ENCODE measurements around the gene TMEM131.

GRCh38 chr2:97985998-97986397 lies 9.8 kb downstream of the TMEM131 start:
- TF ChIP-seq, protein P1, sequence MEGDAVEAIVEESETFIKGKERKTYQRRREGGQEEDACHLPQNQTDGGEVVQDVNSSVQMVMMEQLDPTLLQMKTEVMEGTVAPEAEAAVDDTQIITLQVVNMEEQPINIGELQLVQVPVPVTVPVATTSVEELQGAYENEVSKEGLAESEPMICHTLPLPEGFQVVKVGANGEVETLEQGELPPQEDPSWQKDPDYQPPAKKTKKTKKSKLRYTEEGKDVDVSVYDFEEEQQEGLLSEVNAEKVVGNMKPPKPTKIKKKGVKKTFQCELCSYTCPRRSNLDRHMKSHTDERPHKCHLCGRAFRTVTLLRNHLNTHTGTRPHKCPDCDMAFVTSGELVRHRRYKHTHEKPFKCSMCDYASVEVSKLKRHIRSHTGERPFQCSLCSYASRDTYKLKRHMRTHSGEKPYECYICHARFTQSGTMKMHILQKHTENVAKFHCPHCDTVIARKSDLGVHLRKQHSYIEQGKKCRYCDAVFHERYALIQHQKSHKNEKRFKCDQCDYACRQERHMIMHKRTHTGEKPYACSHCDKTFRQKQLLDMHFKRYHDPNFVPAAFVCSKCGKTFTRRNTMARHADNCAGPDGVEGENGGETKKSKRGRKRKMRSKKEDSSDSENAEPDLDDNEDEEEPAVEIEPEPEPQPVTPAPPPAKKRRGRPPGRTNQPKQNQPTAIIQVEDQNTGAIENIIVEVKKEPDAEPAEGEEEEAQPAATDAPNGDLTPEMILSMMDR (IDR thresholded peaks at IDR 0.05): no peak
- TF ChIP-seq POLR2A (IDR thresholded peaks at IDR 0.05): no peak

All from testis (tissue), 2 donors.